ENCODE data around the gene RSPH3.
"Not testable (repeated sequence)": the region's sequence is repeated elsewhere in the genome, so short reads cannot be mapped to it uniquely, and the experiment has no call there.

RSPH3 gene

DNA sequence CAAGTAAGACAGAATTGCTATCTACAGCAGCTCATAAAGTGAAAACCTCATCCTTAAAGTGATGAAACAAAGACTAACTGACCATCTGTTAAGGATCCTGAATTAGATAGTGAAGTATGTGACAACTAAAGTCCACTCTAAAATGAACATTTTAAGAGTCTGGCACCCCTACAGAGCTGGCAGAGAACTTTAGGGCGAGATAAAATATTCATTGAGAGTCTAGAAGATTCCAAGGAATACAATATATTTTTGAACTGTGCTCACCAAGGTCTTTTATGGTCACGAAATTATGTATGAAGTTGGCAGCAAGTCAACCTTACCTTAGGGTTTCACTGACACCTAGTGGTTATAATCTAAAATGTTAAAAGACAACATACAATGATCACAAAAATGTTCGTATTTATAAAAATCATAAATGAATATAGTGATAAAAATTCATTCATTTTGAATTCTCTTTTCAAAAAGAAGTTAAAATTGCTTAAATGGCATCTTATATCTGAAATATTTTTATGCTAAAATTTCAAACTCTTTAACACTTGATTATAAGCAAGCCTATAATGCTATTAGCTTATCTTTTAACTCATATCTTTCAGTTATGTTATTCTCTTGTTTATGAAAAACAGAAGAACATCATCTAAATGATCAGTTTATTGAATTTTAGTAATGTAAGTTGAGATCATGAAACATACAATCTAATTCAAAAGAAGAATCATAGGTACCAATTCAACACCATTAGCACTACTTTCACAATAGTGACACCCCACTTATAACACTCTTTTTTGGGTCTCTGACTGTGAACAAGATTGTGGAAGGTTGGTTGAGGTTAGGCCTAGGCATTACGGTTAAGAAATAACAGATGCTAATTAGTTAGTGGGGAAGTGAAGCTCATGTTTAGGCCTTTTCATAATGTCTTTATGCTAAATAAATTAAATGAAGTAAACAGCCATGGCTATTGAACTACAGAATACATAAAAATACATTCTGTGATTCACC is 27.5 kb downstream of the RSPH3 start:
- DNase-seq: peak; percentile 66

DNA sequence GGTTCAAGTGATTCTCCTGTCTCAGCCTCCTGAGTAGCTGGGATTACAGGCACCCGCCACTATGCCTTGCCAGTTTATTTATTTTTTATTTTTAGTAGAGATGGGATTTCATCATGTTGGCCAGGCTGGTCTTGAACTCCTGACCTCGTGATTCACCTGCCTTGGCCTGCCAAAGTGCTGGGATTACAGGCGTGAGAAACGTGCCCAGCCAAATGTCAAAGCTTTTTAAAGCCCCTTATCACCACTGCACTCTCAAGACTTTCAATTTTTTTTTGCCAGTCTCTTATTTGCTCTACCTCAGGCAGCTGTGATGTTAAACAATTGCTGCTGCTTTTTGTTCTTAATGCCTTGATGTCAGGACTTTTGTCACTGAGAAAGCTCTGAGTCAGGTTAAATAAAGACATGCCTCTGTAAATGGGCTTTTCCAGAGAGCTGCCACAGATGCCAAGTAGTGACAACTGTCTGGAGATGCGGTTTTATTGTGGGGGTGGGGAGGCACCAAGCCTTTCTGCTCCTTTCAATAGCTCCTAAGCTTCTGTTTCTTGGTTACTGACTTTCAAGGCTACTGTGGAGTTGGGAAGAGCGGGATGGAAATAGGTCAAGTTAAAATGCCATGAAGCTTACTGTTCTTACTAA is 29.2 kb downstream of the RSPH3 start:
- no peak for DNase-seq

DNA sequence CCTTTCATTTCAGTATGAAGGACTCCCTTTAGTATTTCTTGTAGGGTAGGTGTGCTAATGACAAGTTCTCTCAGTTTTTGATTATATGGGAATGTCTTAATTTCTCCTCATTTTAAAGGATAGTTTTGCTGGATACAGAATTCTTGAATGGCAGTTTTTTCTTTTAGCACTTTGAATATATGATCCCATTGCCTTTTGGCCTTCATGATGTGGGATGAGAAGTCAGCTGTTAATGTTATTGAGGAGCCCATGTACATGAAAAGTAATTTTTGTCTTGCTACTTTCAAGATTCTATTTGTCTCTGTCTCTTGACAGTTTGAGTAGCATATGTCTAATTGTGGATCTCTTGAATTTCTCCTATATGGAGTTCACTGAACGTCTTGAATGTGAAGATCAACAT is 30.9 kb downstream of the RSPH3 start:
- DNase-seq: no peak

- DNase-seq: no peak
Observed at GRCh38 chr6:158963020-158963808, 36.8 kb downstream of the RSPH3 start.

GRCh38 chr6:158962371-158962770 is 37.6 kb downstream of the RSPH3 start:
- DNase-seq: no peak

- no peak for DNase-seq
Observed at GRCh38 chr6:158960026-158960425, 40.0 kb downstream of the RSPH3 start.

- no peak for DNase-seq
Observed at GRCh38 chr6:158959552-158959951, 40.5 kb downstream of the RSPH3 start.

DNA sequence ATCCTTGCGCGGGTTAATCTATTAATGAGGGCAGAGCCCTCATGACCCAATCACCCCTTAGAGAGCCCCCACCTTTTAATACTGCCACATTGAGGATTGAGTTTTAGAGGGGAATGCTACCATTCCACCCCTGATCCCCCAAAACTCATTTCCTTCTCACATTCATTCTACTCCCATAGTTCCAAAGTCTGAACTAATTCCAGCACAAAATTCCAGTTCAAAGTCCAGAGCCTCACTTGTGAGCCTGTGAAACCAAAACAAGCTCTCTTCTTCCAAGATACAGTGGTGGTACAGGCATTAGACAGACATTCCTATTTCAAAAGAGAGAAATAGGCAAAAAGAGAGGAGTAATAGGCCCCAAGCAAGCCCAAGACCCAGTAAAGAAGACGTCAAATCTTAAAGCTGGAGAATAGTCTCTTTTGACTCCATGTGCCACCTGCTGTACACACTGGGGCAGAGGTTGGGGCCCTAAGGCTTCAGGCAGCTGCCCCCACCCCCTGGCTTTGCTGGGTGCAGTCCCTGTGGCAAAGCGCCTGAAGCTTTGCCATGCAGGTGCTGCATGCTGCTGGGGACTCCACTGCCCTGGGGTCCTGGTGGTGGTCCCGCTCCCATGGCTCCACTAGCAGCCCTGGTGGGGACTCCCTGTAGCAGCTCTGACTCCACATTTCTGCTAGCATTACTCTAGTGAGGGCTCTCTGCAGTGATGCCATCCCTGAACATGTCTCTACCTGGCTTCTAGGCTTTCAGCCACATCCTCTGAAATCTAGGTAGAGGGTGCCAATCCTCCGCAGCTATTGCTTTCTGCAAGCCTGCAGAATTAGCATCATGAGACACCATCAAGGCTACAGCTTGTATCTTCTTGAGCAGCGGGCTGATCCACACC is 41.3 kb downstream of the RSPH3 start:
- DNase-seq: peak; percentile 37

DNA sequence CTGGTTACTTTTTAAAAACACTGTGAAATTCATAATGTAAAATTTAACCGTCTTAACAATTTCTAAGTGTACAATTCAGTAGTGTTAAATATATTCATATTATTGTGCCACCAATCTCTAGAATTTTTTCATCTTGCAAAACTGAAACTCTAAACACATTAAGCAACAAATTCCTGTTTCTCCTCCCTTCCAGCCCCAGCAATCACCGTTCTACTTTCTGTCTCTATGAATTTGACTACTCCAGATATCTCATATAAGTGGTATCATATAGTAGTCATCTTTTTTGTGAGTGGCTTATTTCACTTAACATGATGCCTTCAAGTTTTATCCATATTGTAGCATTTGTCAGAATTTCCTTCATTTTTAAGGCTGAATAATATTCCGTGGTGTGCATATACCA is 44.7 kb downstream of the RSPH3 start:
- no peak for DNase-seq

- DNase-seq: no peak
Observed at GRCh38 chr6:158954753-158955152, 45.2 kb downstream of the RSPH3 start.

GRCh38 chr6:158952011-158952410 is 48.0 kb downstream of the RSPH3 start:
- not testable (repeated sequence) for DNase-seq

DNA sequence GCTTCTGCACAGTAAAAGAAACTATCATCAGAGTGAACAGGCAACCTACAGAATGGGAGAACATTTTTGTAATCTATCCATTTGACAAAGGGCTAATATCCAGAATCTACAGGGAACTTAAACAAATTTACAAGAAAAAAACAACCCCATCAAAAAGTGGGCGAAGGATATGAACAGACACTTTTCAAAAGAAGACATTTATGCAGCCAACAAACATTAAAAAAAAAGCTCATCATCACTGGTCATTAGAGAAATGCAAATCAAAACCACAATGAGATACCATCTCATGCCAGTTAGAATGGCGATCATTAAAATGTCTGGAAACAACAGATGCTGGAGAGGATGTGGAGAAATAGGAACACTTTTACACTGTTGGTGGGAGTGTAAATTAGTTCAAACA is 48.4 kb downstream of the RSPH3 start:
- DNase-seq: not testable (repeated sequence)

- no peak for DNase-seq
Observed at GRCh38 chr6:158947284-158947683, 52.7 kb downstream of the RSPH3 start.

- DNase-seq: no peak
Observed at GRCh38 chr6:158943380-158944032, 56.5 kb downstream of the RSPH3 start.

GRCh38 chr6:158942349-158942748 is 57.7 kb downstream of the RSPH3 start:
- DNase-seq: no peak

GRCh38 chr6:158941246-158941645 is 58.8 kb downstream of the RSPH3 start:
- no peak for DNase-seq

- DNase-seq: no peak
Observed at GRCh38 chr6:158939255-158940159, 60.5 kb downstream of the RSPH3 start.

DNA sequence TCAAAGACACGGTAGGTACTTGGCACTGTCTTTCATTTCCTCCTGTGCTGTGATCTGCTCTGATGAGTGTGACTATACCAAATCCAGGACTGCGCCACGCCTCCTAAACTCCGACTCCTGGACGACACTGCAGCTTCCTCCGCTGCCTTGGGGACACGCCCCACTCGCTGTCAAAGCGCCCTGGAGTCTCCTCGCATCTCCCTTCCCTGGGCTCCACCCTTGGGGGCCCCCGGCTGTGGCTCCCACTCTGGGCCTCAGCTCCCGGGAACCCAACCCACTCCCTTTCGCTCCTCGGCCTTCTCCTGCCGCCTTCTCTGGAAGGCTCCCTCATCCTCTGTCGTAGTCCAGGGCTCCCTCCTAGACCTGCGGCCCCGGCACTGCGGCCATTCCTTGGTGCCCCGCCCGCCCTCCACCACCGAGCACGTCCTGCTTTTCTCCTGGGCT is 61.2 kb downstream of the RSPH3 start:
- peak; percentile 16 for DNase-seq

GRCh38 chr6:158938220-158938619 is 61.8 kb downstream of the RSPH3 start:
- DNase-seq: no peak

DNA sequence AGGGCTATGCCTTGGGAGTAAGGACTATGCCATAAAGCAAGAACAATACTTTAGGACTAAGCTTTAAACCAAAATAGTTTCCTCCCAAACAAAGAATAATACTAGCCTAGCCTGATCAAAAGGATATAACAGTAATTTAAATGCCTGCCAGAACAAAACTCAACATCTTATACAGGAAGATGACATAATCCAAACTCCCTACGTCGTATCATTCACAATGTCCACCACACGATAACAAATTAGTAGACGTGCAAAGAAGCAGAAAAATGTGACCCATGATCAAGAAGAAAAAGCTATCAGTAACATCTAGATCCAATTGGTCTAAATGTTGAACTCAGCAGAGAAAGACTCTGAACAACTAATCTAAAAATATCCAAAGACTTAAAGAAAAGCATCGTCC is 65.8 kb downstream of the RSPH3 start:
- DNase-seq: no peak
